HK-2 (cell line): ENCODE data around the gene SEPTIN12.
A peak's percentile ranks its signal among the peaks of the same experiment; 100 is the strongest.
"Not testable (repeated sequence)": the region's sequence is repeated elsewhere in the genome, so short reads cannot be mapped to it uniquely, and the experiment has no call there.

Experiments
- DNase-seq: peaks from one replicate; pipeline ENCODE4 v3.0.0-alpha.2; 2018; ENCODE audit not compliant: unreplicated experiment

SEPTIN12 gene

DNA sequence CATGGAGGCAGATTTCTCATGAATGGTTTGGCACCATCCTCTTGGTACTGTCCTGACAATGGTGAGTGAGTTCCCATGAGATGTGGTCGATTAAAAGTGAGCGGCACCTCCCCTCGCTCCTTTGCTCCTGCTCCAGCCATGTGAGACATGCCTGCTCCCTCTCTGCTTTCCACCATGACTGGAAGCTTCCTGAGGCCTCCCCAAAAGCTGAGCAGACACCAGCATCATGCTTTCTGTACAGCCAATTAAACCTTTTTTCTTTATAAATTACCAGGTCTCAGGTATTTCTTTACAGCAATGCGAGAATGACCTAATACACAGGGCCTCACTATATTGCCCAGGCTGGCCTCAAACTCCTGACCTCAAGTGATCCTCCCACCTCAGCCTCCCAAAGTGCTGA lies 33.3 kb downstream of the SEPTIN12 start:
- DNase-seq, result no peak

DNA sequence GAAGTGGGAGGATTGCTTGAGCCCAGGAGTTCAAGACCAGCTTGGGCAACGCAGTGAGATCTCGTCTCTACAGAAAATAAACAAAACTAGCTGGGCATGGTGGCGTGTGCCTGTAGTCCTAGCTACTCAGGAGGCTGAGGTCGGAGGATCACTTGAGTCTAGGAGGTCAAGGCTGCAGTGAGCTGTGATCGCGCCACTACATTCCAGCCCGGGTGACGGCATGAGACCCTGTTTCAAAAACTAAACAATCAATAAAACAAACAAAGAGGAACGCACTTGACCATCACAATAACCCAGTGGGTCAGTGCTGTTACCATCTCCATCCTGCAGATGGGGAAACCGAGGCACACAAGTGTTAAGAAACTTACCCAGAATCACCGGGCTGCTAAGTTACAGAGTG lies 34.9 kb downstream of the SEPTIN12 start:
- no peak for DNase-seq

DNA sequence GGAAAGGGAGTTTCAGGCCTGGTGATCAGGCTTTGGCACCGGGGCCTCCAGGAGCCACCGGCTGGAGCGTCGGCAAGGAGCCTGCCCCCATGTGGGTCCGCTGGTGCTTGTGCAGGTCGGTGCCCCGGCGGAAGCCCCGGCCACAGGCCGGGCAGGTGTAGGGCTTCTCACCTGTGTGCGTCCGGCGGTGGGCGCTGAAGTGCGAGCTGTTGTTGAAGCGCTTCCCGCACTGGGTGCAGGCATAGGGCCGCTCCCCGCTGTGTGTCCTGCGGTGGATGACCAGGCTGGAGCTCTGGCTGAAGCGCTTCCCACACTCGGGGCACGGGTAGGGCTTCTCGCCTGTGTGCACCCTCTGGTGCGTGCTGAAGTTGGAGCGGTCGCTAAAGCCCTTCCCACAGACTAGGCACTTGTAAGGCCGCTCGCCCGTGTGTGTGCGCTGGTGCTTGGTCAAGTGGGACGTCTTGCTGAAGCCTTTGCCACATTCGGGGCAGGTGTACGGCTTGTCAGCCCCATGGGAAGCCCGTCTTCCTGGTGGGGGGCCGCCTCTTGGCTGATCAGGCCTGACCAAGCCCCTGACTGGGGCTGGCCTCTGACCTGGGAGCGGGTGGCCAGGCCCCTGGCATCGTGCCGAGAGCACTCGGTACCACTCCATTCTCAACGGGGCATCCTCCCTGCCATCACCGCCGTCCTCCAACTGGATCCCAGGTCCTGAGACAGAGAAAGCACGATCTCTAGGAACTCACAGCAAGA lies 35.6 kb downstream of the SEPTIN12 start:
- no peak for DNase-seq

DNA sequence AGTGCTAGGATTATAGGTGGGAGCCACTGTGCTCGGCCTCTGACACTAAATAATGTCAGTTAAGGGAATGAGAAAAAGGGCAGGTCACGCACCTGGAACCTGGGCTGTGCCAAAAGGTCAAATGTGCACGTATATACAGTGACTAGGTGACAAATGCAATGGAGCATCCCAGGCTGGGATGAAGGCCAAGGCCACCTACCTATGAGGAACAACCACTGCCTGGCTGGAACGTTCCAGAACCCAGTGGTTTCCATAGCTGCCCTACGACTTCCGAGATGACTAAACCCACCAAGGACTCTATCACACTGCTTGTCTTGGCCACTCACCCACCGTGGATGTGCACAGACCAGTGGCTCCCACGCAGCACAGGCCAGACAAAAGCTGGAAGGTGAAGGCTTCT lies 37.2 kb downstream of the SEPTIN12 start:
- no peak for DNase-seq

DNA sequence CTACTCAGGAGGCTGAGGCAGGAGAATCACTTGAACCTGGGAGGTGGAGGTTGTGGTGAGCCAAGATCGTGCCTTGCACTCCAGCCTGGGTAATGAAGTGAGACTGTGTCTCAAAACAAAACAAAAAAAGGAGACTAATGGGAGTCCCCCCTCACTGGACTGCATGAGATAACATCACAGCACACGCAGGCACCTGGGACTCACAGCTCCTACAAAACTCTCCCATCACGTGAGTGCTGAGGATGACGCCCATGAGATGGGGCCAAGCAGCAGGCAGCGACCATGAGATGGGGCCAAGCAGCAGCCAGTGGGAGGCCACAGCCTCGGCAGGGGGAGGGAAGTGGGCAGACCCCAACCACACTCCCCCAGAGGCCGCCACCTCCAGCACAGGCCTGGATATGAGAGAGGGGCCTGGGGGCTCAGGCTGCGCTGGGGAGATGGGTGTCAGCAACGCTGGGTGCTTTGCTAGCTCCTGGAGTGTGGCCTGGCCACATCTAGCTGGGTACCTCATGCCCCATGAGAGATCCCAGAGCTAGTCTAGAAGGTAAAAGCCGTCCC lies 38.4 kb downstream of the SEPTIN12 start:
- no peak for DNase-seq

DNA sequence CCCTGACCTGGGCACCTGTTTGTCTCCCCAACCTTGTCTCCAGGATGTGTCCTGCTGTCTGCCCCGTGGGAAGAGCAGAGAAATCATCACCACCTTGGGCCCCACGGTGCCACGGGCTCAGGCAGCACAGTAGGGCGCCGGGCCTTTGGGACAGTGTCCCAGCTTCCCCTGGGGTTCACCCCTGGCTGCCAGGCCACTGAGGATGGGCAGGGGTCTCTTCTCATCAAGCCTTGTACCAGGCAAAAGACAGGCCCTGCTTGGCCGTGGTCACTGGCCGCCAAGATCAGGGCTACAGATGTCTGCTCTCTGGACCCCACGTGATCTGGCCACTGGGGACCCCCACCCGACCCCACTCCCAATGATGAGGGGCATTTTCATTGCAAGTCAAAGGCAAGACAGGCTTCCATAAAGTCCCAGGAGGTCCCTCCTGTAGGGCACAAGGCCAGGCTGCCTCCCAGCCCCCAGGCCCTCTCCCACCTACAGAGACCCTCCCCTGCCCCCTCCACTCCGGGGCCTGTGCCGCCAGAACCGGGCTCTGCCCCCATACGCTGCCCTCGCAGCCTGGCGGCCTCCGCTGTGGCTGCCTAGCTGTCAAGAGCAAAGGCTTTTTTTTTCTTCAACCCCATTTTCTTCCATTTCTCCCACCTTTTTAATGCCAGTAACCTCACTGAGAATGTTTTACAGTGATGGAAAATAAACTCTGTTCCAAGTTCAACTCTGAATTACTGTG lies 39.3 kb downstream of the SEPTIN12 start:
- DNase-seq, result no peak

DNA sequence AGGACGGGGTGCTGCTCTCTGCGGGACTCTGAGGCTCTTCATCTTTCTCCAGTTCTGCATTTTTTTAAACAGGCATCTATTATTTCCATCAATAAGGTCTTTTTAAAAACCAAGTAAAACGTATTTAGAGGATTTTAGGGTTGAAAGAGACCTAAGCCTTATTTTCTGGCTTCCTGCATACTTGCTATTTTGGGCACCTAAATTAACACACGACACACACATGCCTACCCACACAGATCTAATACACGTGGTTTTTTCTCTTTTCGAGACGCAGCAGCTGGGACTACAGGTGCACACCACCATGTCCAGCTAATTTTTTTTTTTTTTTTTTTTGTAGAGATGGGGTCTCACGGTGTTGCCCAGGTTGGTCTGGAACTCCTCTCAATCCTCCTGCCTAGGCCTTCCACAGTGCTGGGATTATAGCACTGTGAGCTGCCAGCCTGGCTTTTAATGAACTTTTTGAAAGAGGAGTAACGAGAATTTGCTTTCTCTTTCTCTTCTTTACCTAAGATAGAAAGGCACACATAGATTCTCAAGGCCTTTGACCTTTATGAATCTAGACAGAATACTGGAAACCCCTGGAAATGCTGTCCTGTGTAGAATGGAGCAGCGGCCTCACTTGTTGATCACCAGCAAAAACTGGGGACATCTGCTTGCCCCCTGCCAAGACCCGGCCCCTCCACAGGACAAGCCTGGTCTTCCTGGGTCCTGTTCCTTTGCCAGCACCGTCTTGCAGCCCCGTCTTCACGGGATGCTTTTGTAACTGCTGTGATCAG lies 40.1 kb downstream of the SEPTIN12 start:
- DNase-seq, result no peak

DNA sequence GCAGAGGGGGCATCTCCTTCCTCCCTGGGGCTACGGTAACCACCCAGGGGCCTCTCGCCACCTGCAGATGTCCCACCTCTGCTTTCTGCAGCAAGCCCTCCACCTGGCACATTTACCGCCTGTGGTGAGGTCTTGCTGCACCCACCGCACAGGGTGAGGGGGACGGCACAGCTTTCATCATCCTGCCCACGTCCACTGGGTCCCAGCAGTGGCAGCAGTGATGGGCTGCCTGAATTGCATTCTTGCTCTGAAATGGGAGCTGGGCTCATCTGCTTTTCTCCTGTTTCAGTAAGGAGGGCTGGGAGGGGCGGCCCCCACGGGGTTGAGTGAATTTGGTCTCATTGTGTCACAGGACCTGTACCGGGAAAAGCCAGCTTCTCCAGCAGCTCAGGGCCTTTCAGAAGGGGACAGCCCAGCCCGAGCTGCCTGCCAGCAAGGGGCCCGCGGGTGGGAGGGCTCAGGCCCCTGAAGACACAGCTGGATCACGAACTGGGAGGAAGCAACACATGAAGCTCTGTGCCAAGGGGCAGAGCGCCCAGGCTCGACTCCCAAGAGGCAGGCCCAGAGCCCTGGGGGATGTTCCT lies 41.1 kb downstream of the SEPTIN12 start:
- DNase-seq, result no peak

DNA sequence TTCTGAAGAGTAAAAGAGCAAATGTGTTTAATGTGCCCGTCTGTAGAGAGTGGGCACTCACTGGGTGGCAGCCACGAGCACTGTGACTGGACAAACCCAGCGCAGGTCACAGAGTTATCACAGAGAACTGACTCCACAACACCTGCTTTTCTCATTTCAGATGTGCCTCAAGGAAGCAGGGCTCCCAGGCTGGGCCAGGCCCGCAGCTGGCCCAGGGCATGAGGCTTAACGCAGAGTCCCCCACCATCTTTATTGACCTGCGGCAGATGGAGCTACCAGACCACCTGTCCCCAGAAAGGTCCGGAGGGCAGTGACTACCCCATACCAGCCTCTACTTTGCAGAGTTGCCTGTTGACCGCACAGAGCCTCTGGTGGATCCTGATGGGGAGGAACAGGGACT lies 41.9 kb downstream of the SEPTIN12 start:
- no peak for DNase-seq

DNA sequence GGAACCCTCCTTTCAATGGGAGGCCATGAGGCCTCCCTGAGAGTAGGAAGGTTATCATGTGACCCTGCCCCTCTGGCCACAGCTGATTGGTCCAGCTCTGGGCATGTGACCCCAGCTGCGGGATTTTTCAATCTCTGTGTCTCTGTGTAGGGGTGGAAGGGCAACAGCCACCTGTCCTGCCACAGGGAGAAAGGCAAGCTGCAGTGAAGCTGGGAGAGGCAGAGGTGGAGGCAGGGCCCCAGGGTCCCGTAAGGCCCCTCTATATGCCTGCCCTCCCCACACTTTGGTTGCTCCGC lies 42.9 kb downstream of the SEPTIN12 start:
- DNase-seq, result no peak

DNA sequence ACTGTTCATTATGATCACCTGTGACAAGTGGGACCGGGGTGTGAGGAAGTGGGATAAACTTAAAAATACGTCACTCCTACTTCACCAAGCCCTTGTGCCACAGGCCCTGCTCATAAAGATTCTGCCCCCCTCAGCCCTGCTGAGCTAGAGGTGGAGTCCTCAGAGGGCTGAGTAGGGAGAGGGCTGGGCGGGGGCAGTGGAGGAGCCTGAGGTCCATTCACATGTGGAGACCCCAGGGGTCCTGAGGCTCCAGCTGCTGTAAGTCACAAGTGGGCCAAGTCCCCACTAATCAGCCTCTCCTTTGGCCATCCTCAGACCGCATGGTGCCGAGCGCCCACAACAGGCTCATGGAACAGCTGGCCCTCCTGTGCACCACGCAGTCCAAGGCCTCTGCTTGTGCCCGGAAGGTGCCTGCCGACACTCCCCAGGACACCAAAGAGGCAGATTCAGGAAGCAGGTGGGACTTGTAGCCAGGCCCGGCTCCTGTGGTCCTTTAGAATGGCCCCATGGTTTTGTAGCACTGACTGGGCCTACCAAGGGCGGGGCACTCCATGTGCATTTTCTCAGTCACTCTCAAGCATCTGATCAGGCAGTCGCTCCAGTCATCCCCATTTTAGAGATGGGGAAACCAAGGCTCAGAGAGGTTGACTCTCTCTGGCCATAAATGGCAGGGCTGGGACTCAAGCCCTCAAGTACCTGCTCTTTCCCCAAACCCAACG lies 43.4 kb downstream of the SEPTIN12 start:
- no peak for DNase-seq

DNA sequence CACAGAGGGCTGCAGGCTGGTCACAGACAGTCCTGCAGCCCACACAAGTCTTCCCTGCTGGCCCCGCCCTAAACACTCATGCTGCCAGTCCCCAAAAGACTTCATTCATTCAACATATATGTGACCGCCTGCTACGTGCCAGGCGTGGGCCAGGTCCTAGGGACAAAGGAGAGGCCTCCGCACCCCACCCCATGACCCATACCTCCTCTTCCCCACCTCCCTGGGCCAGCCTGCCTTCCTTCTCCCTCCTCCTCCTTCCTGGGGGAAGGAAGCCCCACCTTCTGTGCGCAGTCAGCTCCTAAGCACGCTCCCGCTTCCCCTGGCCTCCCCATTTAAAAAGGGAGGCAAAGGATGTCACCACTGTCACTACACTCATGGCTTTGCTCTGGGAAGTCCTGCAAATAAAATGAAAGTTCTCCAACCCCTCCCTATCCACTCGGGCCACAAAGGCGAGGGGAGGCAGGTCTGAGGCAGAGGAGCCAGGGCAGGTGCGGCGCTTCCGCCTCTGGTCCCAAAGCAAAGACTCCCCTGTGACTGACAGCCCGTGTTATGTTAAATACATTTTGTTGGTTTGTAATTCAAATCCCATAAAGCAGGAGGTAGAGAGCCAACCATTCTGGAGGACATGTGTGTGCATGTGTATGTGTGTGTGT lies 44.8 kb downstream of the SEPTIN12 start:
- no peak for DNase-seq

DNA sequence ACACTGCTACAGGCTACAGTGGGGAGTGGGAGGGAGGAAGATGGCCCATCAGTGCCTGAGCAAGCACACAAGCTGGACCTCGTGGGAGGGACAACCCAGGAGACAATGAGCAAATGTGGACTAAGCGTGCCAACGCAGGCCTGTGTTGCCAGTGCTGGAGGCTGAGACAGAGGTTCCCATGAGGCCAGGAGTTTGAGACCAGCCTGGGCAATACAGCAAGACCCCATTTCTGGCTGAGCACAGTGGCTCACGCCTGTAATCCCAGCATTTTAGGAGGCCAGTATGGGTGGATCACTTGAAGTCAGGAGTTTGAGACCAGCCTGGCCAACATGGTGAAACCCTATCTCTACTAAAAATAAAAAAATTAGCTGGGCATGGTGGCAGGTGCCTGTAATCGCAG lies 49.8 kb downstream of the SEPTIN12 start:
- not testable (repeated sequence) for DNase-seq

DNA sequence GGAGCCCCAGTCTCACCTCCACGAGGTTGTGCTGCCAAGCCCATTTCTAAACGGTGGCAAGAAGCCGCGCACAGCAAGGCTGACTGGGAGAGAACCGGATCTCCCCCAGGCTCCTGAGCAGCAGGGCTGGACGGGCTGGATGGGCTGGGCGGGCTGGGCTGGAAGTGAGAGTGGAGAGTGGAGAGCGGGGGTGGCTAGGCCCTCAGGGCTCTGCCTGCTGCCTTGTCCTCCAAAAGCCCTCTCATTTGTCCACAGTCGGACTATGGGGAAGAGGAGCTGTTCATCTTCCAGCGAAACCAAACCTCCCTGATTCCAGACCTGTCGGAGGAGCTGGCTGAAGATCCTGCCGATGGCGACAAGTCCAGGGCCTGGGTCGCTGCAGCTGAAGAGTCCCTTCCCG lies 50.6 kb downstream of the SEPTIN12 start:
- no peak for DNase-seq

DNA sequence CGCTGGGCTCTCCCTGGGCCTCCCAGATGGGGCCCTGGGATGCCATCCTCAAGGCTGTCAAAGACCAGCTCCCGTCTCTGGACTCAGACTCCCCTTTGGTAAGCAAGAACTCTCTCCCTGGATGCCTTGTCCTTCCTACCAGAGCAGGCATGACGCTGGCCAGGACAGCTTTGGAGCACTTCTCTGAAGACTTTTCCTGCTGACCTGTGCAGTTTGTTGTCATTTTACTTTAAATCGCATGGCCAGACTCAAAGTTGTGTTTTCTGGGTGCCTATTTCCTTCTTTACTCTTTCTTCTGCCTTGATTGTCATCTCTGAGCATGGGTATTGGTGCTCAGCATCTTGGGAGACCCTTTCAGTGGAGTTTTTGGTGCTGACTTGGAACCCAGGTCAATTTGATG lies 51.6 kb downstream of the SEPTIN12 start:
- no peak for DNase-seq

DNA sequence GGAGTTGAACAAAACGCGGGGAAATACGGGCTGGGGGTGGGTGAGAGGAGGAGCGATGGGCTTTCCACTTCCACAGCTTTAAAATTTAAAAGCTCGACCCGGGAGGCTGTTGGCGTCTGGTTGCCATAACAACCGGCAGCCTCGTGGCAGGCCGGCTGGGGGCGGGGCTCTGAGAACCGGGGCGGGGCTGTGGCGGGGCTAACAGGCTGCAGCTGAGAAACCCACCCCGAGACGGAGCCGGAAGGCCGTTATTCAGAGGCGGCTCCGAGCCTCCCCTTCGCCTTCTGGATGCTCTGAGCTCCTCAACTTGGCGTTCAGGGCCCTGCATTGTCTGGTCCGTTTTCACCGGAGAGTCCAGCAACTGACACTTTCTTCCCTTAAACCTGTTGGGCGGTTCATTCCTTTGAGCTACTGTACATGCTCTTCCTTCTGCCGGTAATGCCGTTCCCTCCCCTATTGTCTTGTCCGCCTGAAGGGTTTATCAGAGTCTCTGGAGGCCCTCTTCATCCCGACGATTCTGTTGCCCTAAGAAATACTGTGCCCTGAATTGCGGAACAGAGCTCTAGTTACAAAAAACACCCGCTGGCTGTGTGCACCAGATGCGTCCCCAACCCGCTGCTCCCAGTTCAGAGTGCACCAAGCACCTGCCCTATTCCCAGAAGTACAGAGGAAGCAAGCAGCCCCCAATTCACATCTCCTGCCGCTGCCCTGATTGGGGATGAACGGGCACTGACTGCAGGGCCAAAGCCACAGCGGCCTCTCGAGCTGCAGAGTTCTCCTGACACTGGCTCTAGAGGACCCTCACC lies 53.2 kb downstream of the SEPTIN12 start:
- peak; percentile 76 for DNase-seq

DNA sequence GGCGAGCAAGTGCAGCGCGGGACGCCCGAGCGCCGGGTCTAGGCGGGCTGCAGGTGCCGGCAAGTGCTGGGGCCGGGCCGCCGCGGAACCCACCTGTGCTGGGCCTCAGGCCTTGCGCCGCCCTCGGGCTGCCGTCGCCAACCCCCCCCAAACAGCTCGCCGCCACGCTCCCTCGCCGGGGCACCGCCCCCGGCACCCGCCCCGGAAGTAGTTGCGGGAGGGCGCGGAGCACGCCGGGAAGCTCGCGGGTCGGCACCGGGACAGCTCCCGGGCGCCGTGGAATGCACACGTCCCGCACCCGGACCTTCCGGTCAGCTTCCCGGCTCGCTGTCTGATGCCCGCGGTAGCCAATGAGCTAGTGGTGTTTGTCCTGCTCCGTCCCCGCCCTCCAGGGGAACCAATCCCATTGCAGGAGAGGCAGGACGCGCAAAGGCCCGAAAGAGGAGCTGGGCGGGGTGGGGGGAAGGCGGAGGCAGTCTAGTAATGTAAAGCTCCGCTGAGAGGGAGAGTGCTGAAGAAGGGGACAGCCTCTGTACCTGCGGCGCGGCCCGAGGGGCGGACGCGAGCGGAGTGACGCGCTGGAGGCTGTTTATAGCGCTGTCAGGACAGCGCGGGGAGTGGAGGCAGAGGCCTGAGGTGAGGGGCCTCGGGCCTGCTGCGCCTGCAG lies 53.9 kb downstream of the SEPTIN12 start, which contains the start of the genes ANKS3 and DNAAF8:
Gene ANKS3, minus strand, starts transcription at position 209 of the 667 bp plus-strand sequence. CDS start 4,122 bp downstream, outside the sequence.
Gene DNAAF8, plus strand, starts transcription at position 475 of the 667 bp plus-strand sequence. CDS start 1,978 bp downstream, outside the sequence.
- DNase-seq, result peak; percentile 90

DNA sequence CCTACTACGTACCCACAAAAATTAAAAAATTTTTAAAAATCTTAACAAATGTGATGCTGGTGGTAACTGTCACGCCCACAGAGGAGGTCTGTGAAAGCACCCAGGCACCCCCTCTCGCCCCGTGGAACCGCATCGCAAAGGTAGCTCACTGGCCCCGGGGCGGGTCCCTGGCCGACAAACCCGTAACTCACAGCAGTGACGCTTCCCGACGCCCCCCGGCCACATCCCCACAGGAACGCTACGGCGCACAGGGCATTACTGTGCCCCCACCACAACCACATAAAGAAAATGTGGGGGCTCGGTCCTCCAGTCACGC lies 54.4 kb downstream of the SEPTIN12 start:
- no peak for DNase-seq

DNA sequence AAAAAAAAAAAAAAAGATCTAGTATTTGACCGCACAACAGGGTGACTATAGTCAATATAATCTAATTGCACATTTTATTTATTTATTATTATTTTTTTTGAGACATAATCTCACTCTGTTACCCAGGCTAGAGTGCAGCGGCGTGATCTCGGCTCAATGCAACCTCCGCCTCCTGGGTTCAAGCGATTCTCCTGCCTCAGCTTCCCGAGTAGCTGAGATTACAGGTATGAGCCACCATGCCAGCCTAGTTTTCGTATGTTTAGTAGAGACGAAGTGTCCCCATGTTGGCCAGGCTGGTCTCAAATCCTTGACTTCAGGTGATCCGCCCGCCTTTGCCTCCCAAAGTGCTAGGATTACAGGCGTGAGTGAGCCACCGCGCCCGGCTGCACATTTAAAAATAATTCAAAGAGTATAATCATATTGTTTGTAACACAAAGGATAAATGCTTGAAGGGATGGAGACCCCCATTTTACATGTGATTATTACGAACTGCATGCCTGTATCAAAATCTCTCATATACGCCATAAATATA lies 54.9 kb downstream of the SEPTIN12 start:
- DNase-seq, result no peak
